GM10847 (cell line): ENCODE data around the gene PPM1F.

Experiments used
- POLR2A ChIP-seq: IDR thresholded peaks from 2 replicates; pipeline ENCODE4 v1.6.1; 2011; ENCODE audit not compliant: insufficient read length; ENCODE audit errors: extremely low read depth

The PPM1F gene

GRCh38 chr22:21982338-21982965, 29.8 kb upstream of the PPM1F start, which contains the start of gene TOP3B:
TOP3B (minus strand) TSS chr22:21982787; CDS start chr22:21975709, 7,078 bp downstream.
- peak; percentile 91 for TF ChIP-seq POLR2A

GRCh38 chr22:21981874-21982273, 29.2 kb upstream of the PPM1F start:
- no peak for TF ChIP-seq POLR2A

GRCh38 chr22:21980547-21980946, 27.9 kb upstream of the PPM1F start:
- no peak for TF ChIP-seq POLR2A

GRCh38 chr22:21978564-21979386, 26.1 kb upstream of the PPM1F start:
- TF ChIP-seq POLR2A, result no peak

GRCh38 chr22:21977814-21978213, 25.2 kb upstream of the PPM1F start:
- no peak for TF ChIP-seq POLR2A

GRCh38 chr22:21975854-21976345, 23.3 kb upstream of the PPM1F start:
- TF ChIP-seq POLR2A, result no peak

- no peak for TF ChIP-seq POLR2A
These were observed 22.6 kb upstream of the PPM1F start for GRCh38 chr22:21975273-21975672.

- no peak for TF ChIP-seq POLR2A
These were observed 21.5 kb upstream of the PPM1F start for GRCh38 chr22:21974058-21974649.

- no peak for TF ChIP-seq POLR2A
These were observed 20.2 kb upstream of the PPM1F start for GRCh38 chr22:21972806-21973205.

- no peak for TF ChIP-seq POLR2A
These were observed 19.7 kb upstream of the PPM1F start for GRCh38 chr22:21972293-21972779.

GRCh38 chr22:21971858-21972275, 19.2 kb upstream of the PPM1F start:
- TF ChIP-seq POLR2A, result no peak

- no peak for TF ChIP-seq POLR2A
These were observed 18.4 kb upstream of the PPM1F start for GRCh38 chr22:21970800-21971617.

- TF ChIP-seq POLR2A, result no peak
These were observed 17.6 kb upstream of the PPM1F start for GRCh38 chr22:21970037-21970799.

GRCh38 chr22:21968452-21969129, 15.9 kb upstream of the PPM1F start:
- TF ChIP-seq POLR2A, result no peak
